WTC11 (cell line): ENCODE results near the gene GPR143.
"Not testable (repeated sequence)": the region's sequence is repeated elsewhere in the genome, so short reads cannot be mapped to it uniquely, and the experiment has no call there.

Experiments used
- CTCF ChIP-seq: fragments of 200-600 bp; IDR thresholded peaks from 2 replicates; pipeline ENCODE4 v1.8.0; 2022; ENCODE audit warnings: antibody characterized with exemption
- JAZF1 ChIP-seq: fragments of 250-450 bp; sonication (Bioruptor Pico); IDR thresholded peaks from 2 replicates; pipeline ENCODE4 v1.9.0; 2021; ENCODE audit warnings: moderate library complexity, mild to moderate bottlenecking, inconsistent platforms
- NR2C2 ChIP-seq: sonication (generic); formaldehyde crosslinking; IDR thresholded peaks from 2 replicates; pipeline ENCODE4 v1.8.0; 2022; ENCODE audit warnings: mild to moderate bottlenecking, missing genetic modification reagents
- SP1 ChIP-seq: sonication (generic); formaldehyde crosslinking; conservative IDR thresholded peaks from 2 replicates; pipeline ENCODE4 v1.8.1; 2022; ENCODE audit warnings: missing genetic modification reagents
- USF1 ChIP-seq: sonication (generic); formaldehyde crosslinking; IDR thresholded peaks from 2 replicates; pipeline ENCODE4 v1.8.0; 2022; ENCODE audit warnings: mild to moderate bottlenecking, missing genetic modification reagents

- not testable (repeated sequence) for TF ChIP-seq USF1 (CRISPR knock-in tag); SP1; NR2C2; CTCF; JAZF1 (CRISPR knock-in tag)
Observed at GRCh38 chrX:9809876-9810275, 44.2 kb upstream of the GPR143 start.
